ENCODE measurements around the gene MAPRE3. TPM values are rescaled to one million over a fixed set of nuclear protein-coding genes. Genes with fewer than 3 reads are reported as not detected.

MAPRE3 gene
- total and polyA plus RNA-seq, 2 donors (not counting 1 experiment from before 2014, with no cell fraction given): 7.9 to 13.9 TPM

DNA sequence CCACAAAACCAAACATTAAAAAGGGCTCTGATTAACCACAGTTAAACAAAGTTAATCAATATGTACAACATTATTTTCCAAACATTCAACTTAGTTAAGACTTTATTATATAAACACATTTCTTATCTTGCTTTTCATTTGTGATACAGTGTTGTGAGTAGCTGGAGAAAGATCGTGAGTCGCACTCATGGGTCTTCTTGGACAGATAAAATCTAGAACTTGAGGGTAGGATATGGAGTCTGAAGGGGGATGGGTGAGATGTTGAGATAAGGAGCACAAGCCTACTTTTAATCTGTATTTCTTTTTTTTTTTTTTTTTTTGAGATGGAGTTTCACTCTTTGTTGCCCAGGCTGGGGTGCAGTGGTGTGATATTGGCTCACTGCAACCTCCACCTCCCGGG lies 39.7 kb downstream of the MAPRE3 start:
- H3K27me3 ChIP-seq (ENCODE audit: control insufficient read depth, insufficient read depth, low read length): no peaks in the 10 kb centered on the region
- TF ChIP-seq, protein P1, sequence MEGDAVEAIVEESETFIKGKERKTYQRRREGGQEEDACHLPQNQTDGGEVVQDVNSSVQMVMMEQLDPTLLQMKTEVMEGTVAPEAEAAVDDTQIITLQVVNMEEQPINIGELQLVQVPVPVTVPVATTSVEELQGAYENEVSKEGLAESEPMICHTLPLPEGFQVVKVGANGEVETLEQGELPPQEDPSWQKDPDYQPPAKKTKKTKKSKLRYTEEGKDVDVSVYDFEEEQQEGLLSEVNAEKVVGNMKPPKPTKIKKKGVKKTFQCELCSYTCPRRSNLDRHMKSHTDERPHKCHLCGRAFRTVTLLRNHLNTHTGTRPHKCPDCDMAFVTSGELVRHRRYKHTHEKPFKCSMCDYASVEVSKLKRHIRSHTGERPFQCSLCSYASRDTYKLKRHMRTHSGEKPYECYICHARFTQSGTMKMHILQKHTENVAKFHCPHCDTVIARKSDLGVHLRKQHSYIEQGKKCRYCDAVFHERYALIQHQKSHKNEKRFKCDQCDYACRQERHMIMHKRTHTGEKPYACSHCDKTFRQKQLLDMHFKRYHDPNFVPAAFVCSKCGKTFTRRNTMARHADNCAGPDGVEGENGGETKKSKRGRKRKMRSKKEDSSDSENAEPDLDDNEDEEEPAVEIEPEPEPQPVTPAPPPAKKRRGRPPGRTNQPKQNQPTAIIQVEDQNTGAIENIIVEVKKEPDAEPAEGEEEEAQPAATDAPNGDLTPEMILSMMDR (conservative IDR thresholded peaks at IDR 0.05 in 1 of 2, IDR thresholded peaks at IDR 0.05 in 1 of 2; ENCODE audit: low read depth in 1 of 2, low read length in 2 of 2): no peak
- TF ChIP-seq EZH2 (IDR thresholded peaks at IDR 0.05; ENCODE audit: low read length, missing control alignments): no peak
- H3K4me1 ChIP-seq (ENCODE audit: control insufficient read depth, extremely low read depth, insufficient read depth, low read length): peaks cover 6% of the 10 kb centered on the region
- H3K4me2 ChIP-seq (ENCODE audit: extremely low read depth, insufficient read depth, low read length): no peak overlapping the region
- H3K9ac ChIP-seq (ENCODE audit: insufficient read depth, low read length): no peak overlapping the region
- H3K27ac ChIP-seq (ENCODE audit: insufficient read depth, low read length): no peak overlapping the region
- H3K79me2 ChIP-seq (ENCODE audit: control insufficient read depth, insufficient read depth, low read length): no peaks in the 10 kb centered on the region
- no peaks in the 10 kb centered on the region for H3K9me3 ChIP-seq (ENCODE audit: control insufficient read depth, insufficient read depth, low read depth, low read length)
- no peak overlapping the region for H3K4me3 ChIP-seq (replicated peaks in 1 of 4; ENCODE audit: control extremely low read depth in 1 of 4, insufficient read depth in 1 of 4, low read depth in 3 of 4, low read length in 4 of 4)
- H2AFZ ChIP-seq (ENCODE audit: low read length): no peak overlapping the region
- no peaks in the 10 kb centered on the region for H3K36me3 ChIP-seq (ENCODE audit: control insufficient read depth, insufficient read depth, low read length)
- no peak for DNase-seq (ENCODE audit: low read depth in 2 of 2)
- H4K20me1 ChIP-seq (ENCODE audit: control insufficient read depth, extremely low read depth, insufficient read depth, low read length): peaks cover 1% of the 10 kb centered on the region

DNA sequence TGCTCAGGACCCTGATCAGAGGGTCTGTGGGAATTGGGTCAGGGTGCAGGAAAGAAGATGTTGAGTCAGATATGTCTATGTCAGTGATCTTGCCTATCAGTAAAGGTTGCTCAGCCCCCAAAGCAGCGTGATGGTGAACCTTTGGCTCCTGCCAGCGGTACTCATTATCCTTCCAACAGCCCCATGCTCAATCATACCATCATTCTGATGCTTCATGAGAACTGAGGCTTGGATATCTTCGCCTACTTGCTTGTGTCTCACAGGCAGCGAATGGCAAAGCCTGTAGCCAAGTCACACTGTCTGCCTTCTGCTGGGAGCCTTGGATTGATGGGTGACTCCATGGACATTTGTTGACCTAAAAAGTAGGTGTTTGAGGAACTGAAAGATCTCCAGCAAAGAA lies 43.3 kb downstream of the MAPRE3 start:
- H3K4me1 ChIP-seq (ENCODE audit: control insufficient read depth, extremely low read depth, insufficient read depth, low read length): peaks cover 13% of the 10 kb centered on the region
- H3K9me3 ChIP-seq (ENCODE audit: control insufficient read depth, insufficient read depth, low read depth, low read length): no peaks in the 10 kb centered on the region
- no peak overlapping the region for H2AFZ ChIP-seq (ENCODE audit: low read length)
- TF ChIP-seq EZH2 (IDR thresholded peaks at IDR 0.05; ENCODE audit: low read length, missing control alignments): no peak
- no peak overlapping the region for H3K4me2 ChIP-seq (ENCODE audit: extremely low read depth, insufficient read depth, low read length)
- no peaks in the 10 kb centered on the region for H3K27me3 ChIP-seq (ENCODE audit: control insufficient read depth, insufficient read depth, low read length)
- H3K4me3 ChIP-seq (replicated peaks in 1 of 4; ENCODE audit: control extremely low read depth in 1 of 4, insufficient read depth in 1 of 4, low read depth in 3 of 4, low read length in 4 of 4): no peak overlapping the region
- peaks cover 1% of the 10 kb centered on the region for H4K20me1 ChIP-seq (ENCODE audit: control insufficient read depth, extremely low read depth, insufficient read depth, low read length)
- no peaks in the 10 kb centered on the region for H3K79me2 ChIP-seq (ENCODE audit: control insufficient read depth, insufficient read depth, low read length)
- no peak overlapping the region for H3K27ac ChIP-seq (ENCODE audit: insufficient read depth, low read length)
- no peak overlapping the region for H3K9ac ChIP-seq (ENCODE audit: insufficient read depth, low read length)
- no peak for DNase-seq (ENCODE audit: low read depth in 2 of 2)
- no peaks in the 10 kb centered on the region for H3K36me3 ChIP-seq (ENCODE audit: control insufficient read depth, insufficient read depth, low read length)

DNA sequence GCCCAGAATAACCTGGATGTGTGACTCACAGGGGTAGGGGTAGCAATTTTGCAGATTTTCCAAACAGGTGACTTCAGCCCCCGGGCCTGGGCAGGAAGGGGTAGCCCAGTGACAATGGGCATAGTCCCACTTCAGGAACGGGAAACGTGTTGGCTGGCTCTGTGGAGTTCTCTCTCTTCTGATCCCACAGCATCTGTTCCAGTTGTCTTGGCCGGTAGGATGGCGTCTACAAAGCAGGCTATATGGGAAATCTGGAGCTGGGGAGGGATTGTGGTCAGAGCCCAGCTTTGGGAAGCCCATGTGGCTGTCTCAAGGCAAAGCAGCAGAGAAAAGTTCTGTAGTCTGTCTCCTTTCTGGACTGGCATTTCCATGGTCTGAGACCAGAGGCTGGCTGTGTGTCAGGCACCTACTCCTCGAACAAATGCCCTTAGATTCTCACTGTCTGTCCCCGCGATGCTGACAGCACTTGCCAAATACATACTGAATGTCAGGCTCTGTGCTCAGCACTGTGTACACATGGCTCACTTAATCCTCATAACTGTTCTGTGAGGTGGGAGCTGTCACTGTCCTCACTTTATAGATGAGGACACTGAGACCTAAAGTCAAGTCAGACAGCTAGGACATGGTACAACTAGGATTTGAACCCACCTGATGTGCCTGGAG lies 44.5 kb downstream of the MAPRE3 start:
- no peak for DNase-seq (ENCODE audit: low read depth in 2 of 2)
- Histone ChIP-seq H3K36me3 (ENCODE audit: control insufficient read depth, insufficient read depth, low read length) (no peaks in the 10 kb centered on the region), H3K9ac (ENCODE audit: insufficient read depth, low read length) (no peak overlapping the region), H3K9me3 (ENCODE audit: control insufficient read depth, insufficient read depth, low read depth, low read length) (no peaks in the 10 kb centered on the region), H2AFZ (ENCODE audit: low read length) (no peak overlapping the region), H3K4me1 (ENCODE audit: control insufficient read depth, extremely low read depth, insufficient read depth, low read length) (peaks cover 13% of the 10 kb centered on the region), H3K27me3 (ENCODE audit: control insufficient read depth, insufficient read depth, low read length) (no peaks in the 10 kb centered on the region), H3K4me2 (ENCODE audit: extremely low read depth, insufficient read depth, low read length) (no peak overlapping the region), H3K79me2 (ENCODE audit: control insufficient read depth, insufficient read depth, low read length) (no peaks in the 10 kb centered on the region), H4K20me1 (ENCODE audit: control insufficient read depth, extremely low read depth, insufficient read depth, low read length) (peaks cover 1% of the 10 kb centered on the region), H3K27ac (ENCODE audit: insufficient read depth, low read length) (no peak overlapping the region), H3K4me3 (replicated peaks in 1 of 4; ENCODE audit: control extremely low read depth in 1 of 4, insufficient read depth in 1 of 4, low read depth in 3 of 4, low read length in 4 of 4) (no peak overlapping the region)
- TF ChIP-seq, protein P1 (conservative IDR thresholded peaks at IDR 0.05 in 1 of 2, IDR thresholded peaks at IDR 0.05 in 1 of 2; ENCODE audit: low read depth in 1 of 2, low read length in 2 of 2): no peak
- TF ChIP-seq EZH2 (IDR thresholded peaks at IDR 0.05; ENCODE audit: low read length, missing control alignments): no peak

All from fibroblast of lung (primary cell).